ENCODE results near the gene SLC28A3. TPM values are rescaled to one million over a fixed set of nuclear protein-coding genes. Genes with fewer than 3 reads are reported as not detected.

The SLC28A3 gene
- total and polyA plus RNA-seq, 2 donors (not counting 3 experiments of a cell fraction or from before 2014, with no cell fraction given) = not detected

GRCh38 chr9:84327184-84327583 is 13.4 kb downstream of the SLC28A3 start:
- dilution Hi-C loops (cut with MboI; ENCODE audit: extremely low pct_ligation_motif_present, low sequenced_read_pairs) (no loop called here), intact Hi-C loops (cut with micrococcal nuclease) (no loop called here)
- no peak overlapping the region for H3K4me3 ChIP-seq (replicated peaks in 1 of 3; ENCODE audit: insufficient read depth in 1 of 3, low read depth in 1 of 3, low read length in 3 of 3)
- H3K9me1 ChIP-seq (replicated peaks; ENCODE audit: control insufficient read depth, extremely low read depth, insufficient read depth, low read length) = no peaks in the 10 kb centered on the region
- TF ChIP-seq GATA2 (IDR thresholded peaks at IDR 0.05; ENCODE audit: insufficient read depth, insufficient read length, low read depth, low read length) (no peak), CTCF (IDR thresholded peaks at IDR 0.05; ENCODE audit: extremely low read depth in 1 of 2, insufficient read depth in 1 of 2, low read depth in 1 of 2, low read length in 2 of 2) (no peak), JUN (IDR thresholded peaks at IDR 0.05; ENCODE audit: borderline replicate concordance, insufficient read depth, insufficient read length, low read depth) (no peak), MYC (IDR thresholded peaks at IDR 0.05; ENCODE audit: low read depth, low read length) (no peak), EZH2 (IDR thresholded peaks at IDR 0.05; ENCODE audit: borderline replicate concordance, low read depth, low read length, severe bottlenecking) (no peak), POLR2AphosphoS5 (IDR thresholded peaks at IDR 0.05; ENCODE audit: insufficient read depth, low read depth, low read length) (no peak), MAX (IDR thresholded peaks at IDR 0.05; ENCODE audit: insufficient read depth, insufficient read length) (no peak), FOS (IDR thresholded peaks at IDR 0.05; ENCODE audit: borderline replicate concordance, insufficient read depth, low read length) (no peak), POLR2A (IDR thresholded peaks at IDR 0.05; ENCODE audit: low read depth, low read length) (no peak)
- FAIRE-seq (no peak), DNase-seq (ENCODE audit: low read depth, low spot score) (no peak)
- no peaks in the 10 kb centered on the region for H3K36me3 ChIP-seq (ENCODE audit: control insufficient read depth in 2 of 2, extremely low read depth in 1 of 2, insufficient read depth in 2 of 2, low read length in 2 of 2)
- H3K4me2 ChIP-seq (ENCODE audit: insufficient read depth, low read length) = no peak overlapping the region
- H3K27me3 ChIP-seq (ENCODE audit: control insufficient read depth in 2 of 2, insufficient read depth in 2 of 2, low read length in 2 of 2) = no peaks in the 10 kb centered on the region
- POLR2A ChIA-PET = no interaction called here
- peaks cover 25% of the 10 kb centered on the region for H3K4me1 ChIP-seq (ENCODE audit: control insufficient read depth, extremely low read depth, insufficient read depth, low read length)
- H3K27ac ChIP-seq (ENCODE audit: insufficient read depth, low read depth, low read length) = no peak overlapping the region
- no peaks in the 10 kb centered on the region for H3K79me2 ChIP-seq (ENCODE audit: control insufficient read depth, insufficient read depth, low read length)
- no peak overlapping the region for H3K9ac ChIP-seq (replicated peaks; ENCODE audit: extremely low read depth, insufficient read depth, low read length)
- H4K20me1 ChIP-seq (replicated peaks; ENCODE audit: control insufficient read depth, extremely low read depth, insufficient read depth, low read length) = no peaks in the 10 kb centered on the region
- BruUV-seq (replicated peaks) = no TSS peak
- H2AFZ ChIP-seq (ENCODE audit: low read depth, low read length) = no peak overlapping the region
- CTCF ChIA-PET = no interaction called here
- H3K9me3 ChIP-seq (replicated peaks; ENCODE audit: control insufficient read depth, insufficient read depth, low read length) = no peaks in the 10 kb centered on the region
